GM23248 (cell line): ENCODE measurements around the gene ADGRV1.

Source experiments
- EZH2 ChIP-seq: fragments of 200-600 bp; sonication (generic); IDR thresholded peaks from 2 replicates; pipeline ENCODE4 v1.6.1; 2018; ENCODE audit warnings: antibody characterized with exemption, mild to moderate bottlenecking; ENCODE audit not compliant: insufficient read depth, poor library complexity, severe bottlenecking
- EZH2phosphoT487 ChIP-seq: fragments of 200-600 bp; sonication (generic); IDR thresholded peaks from 2 replicates; pipeline ENCODE4 v1.6.1; 2018; ENCODE audit warnings: antibody characterized with exemption, moderate library complexity, mild to moderate bottlenecking, low read depth; ENCODE audit not compliant: insufficient read depth

DNA sequence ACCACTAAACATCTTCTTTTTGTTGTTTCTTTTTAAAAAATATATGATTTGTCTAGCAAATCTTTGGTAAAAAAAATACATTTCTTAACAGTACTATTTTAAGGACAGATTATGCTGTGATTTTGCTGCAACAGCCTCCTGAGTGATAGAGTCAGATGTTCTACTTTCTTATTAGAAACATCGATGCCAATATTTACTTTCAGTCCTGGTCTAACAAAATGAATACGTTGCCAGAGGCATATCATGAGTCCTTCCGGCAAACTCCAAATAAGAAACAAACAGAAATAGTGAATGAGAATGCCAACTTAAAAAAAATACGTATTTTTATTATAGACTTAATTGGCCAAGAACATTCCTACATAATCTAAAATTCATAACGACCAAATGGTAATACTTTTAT lies 371.5 kb downstream of the ADGRV1 start:
- TF ChIP-seq EZH2 (no peak), EZH2phosphoT487 (no peak)
